ENCODE results near the gene CTTNBP2.

CTTNBP2 gene

GRCh38 chr7:117870448-117871130 lies 2.7 kb downstream of the CTTNBP2 start:
- no peak for DNase-seq (ENCODE audit: low spot score)

- no peak for DNase-seq (ENCODE audit: low spot score)
These were observed 3.9 kb downstream of the CTTNBP2 start for GRCh38 chr7:117869374-117869773.

- DNase-seq (ENCODE audit: low spot score) = no peak
These were observed 9.6 kb downstream of the CTTNBP2 start for GRCh38 chr7:117863618-117864017.

- DNase-seq (ENCODE audit: low spot score) = no peak
These were observed 10.9 kb downstream of the CTTNBP2 start for GRCh38 chr7:117862378-117862777.

- no peak for DNase-seq (ENCODE audit: low spot score)
These were observed 13.9 kb downstream of the CTTNBP2 start for GRCh38 chr7:117859246-117859812.

GRCh38 chr7:117858712-117859111 lies 14.5 kb downstream of the CTTNBP2 start:
- no peak for DNase-seq (ENCODE audit: low spot score)

GRCh38 chr7:117857718-117858117 lies 15.5 kb downstream of the CTTNBP2 start:
- DNase-seq (ENCODE audit: low spot score) = no peak

GRCh38 chr7:117856196-117856595 lies 17.0 kb downstream of the CTTNBP2 start:
- DNase-seq (ENCODE audit: low spot score) = no peak

- DNase-seq (ENCODE audit: low spot score) = no peak
These were observed 19.1 kb downstream of the CTTNBP2 start for GRCh38 chr7:117854186-117854585.

GRCh38 chr7:117848941-117849340 lies 24.3 kb downstream of the CTTNBP2 start:
- DNase-seq (ENCODE audit: low spot score) = no peak

GRCh38 chr7:117844678-117845077 lies 28.6 kb downstream of the CTTNBP2 start:
- no peak for DNase-seq (ENCODE audit: low spot score)

GRCh38 chr7:117841611-117842010 lies 31.6 kb downstream of the CTTNBP2 start:
- DNase-seq (ENCODE audit: low spot score) = no peak

GRCh38 chr7:117841011-117841410 lies 32.2 kb downstream of the CTTNBP2 start:
- DNase-seq (ENCODE audit: low spot score) = no peak

- DNase-seq (ENCODE audit: low spot score) = no peak
These were observed 33.7 kb downstream of the CTTNBP2 start for GRCh38 chr7:117839507-117839906.

GRCh38 chr7:117837841-117838240 lies 35.4 kb downstream of the CTTNBP2 start:
- no peak for DNase-seq (ENCODE audit: low spot score)

- DNase-seq (ENCODE audit: low spot score) = no peak
These were observed 38.1 kb downstream of the CTTNBP2 start for GRCh38 chr7:117835016-117835664.

- no peak for DNase-seq (ENCODE audit: low spot score)
These were observed 42.8 kb downstream of the CTTNBP2 start for GRCh38 chr7:117830422-117830954.

GRCh38 chr7:117829450-117830117 lies 43.7 kb downstream of the CTTNBP2 start:
- no peak for DNase-seq (ENCODE audit: low spot score)

GRCh38 chr7:117828825-117829224 lies 44.4 kb downstream of the CTTNBP2 start:
- DNase-seq (ENCODE audit: low spot score) = no peak

GRCh38 chr7:117827862-117828261 lies 45.4 kb downstream of the CTTNBP2 start:
- DNase-seq (ENCODE audit: low spot score) = peak; percentile 56

- peak; percentile 29 for DNase-seq (ENCODE audit: low spot score)
These were observed 48.1 kb downstream of the CTTNBP2 start for GRCh38 chr7:117825132-117825531.

GRCh38 chr7:117824592-117824991 lies 48.6 kb downstream of the CTTNBP2 start:
- no peak for DNase-seq (ENCODE audit: low spot score)

- DNase-seq (ENCODE audit: low spot score) = no peak
These were observed 53.7 kb downstream of the CTTNBP2 start for GRCh38 chr7:117819558-117819957.
